HepG2 (cell line): ENCODE measurements around the gene GJC1. TPM values are rescaled to one million over a fixed set of nuclear protein-coding genes. Genes with fewer than 3 reads are reported as not detected.

Source experiments
- BATF2 ChIP-seq: sonication (generic); formaldehyde crosslinking; IDR thresholded peaks from 2 replicates; pipeline ENCODE4 v1.8.0; 2022; ENCODE audit warnings: mild to moderate bottlenecking, missing genetic modification reagents, moderate library complexity
- GATAD2A ChIP-seq: IDR thresholded peaks from 2 replicates; pipeline ENCODE4 v1.6.1; 2016
- HDAC2 ChIP-seq: sonication (generic); formaldehyde crosslinking; IDR thresholded peaks from 2 replicates; pipeline ENCODE4 v1.4.0; 2020; ENCODE audit warnings: missing genetic modification reagents
- KLF12 ChIP-seq: sonication (generic); formaldehyde crosslinking; IDR thresholded peaks from 2 replicates; pipeline ENCODE4 v1.4.0; 2020; ENCODE audit warnings: missing genetic modification reagents, borderline replicate concordance
- PAWR ChIP-seq: sonication (generic); formaldehyde crosslinking; IDR thresholded peaks from 2 replicates; pipeline ENCODE4 v1.4.0; 2020; ENCODE audit warnings: missing genetic modification reagents, mild to moderate bottlenecking, borderline replicate concordance
- THYN1 ChIP-seq: sonication (generic); formaldehyde crosslinking; IDR thresholded peaks from 2 replicates; pipeline ENCODE4 v1.8.1; 2023; ENCODE audit warnings: low read depth, mild to moderate bottlenecking, moderate library complexity, missing genetic modification reagents, borderline replicate concordance
- ZFP36 ChIP-seq: fragments of 150-350 bp; IDR thresholded peaks from 2 replicates; pipeline ENCODE4 v1.6.1; 2018; ENCODE audit warnings: borderline replicate concordance, low read length, low read depth; ENCODE audit not compliant: partially characterized antibody
- ZFP36L1 ChIP-seq: sonication (generic); formaldehyde crosslinking; IDR thresholded peaks from 2 replicates; pipeline ENCODE4 v1.8.0; 2022; ENCODE audit warnings: mild to moderate bottlenecking, missing genetic modification reagents, moderate library complexity
- ZHX1 ChIP-seq: sonication (generic); formaldehyde crosslinking; IDR thresholded peaks from 2 replicates; pipeline ENCODE4 v1.8.1; 2022; ENCODE audit warnings: low read depth, mild to moderate bottlenecking, missing genetic modification reagents
- ZNF644 ChIP-seq: IDR thresholded peaks from 2 replicates; pipeline ENCODE4 v1.6.1; 2016; ENCODE audit warnings: low read depth
- ZNF704 ChIP-seq: sonication (generic); formaldehyde crosslinking; IDR thresholded peaks from 2 replicates; pipeline ENCODE4 v1.8.1; 2023; ENCODE audit warnings: mild to moderate bottlenecking, inconsistent platforms, moderate library complexity, missing genetic modification reagents, borderline replicate concordance
- ZNF749 ChIP-seq: sonication (generic); formaldehyde crosslinking; IDR thresholded peaks from 2 replicates; pipeline ENCODE4 v1.8.0; 2022; ENCODE audit warnings: mild to moderate bottlenecking, missing genetic modification reagents, moderate library complexity, borderline replicate concordance
- polyA plus RNA-seq, 8 experiments: library from polyadenylated mRNA; depleted of rRNA in 3 of 8; stranded (reverse) in 7 of 8; unstranded in 1 of 8; fragments of >200 nt; fragmentation: Illumina TruSeq in 4 of 8; extraction: Trizol in 4 of 8; gene quantifications; 2 replicates each; pipeline versions ENCODE4 v1.2.1 to v1.2.3, GENCODE V29; 2011 to 2016; ENCODE audit warnings: low read depth in 4 of 8, missing spikeins in 1 of 8, mixed read lengths in 1 of 8; ENCODE audit not compliant: insufficient read depth in 1 of 8
- total RNA-seq, 5 experiments: library from RNA; depleted of rRNA; stranded (reverse); fragments of >200 nt; fragmentation: Illumina TruSeq; extraction: Trizol; gene quantifications; 2 replicates each; pipeline ENCODE4 v1.2.3, GENCODE V29; 2016; ENCODE audit warnings: low read depth in 1 of 5
- TF ChIP-seq, protein P1 (sequence below), 2 experiments: sonication (generic) in 1 of 2; formaldehyde crosslinking in 1 of 2; IDR thresholded peaks; 2 replicates each; pipeline versions ENCODE4 v1.6.1 to v1.9.0; 2014 to 2022; ENCODE audit warnings: antibody characterized with exemption in 1 of 2, borderline replicate concordance in 1 of 2, inconsistent platforms in 1 of 2, low read depth in 1 of 2, missing genetic modification reagents in 1 of 2
- TF ChIP-seq, protein P2 (sequence below): sonication (generic); formaldehyde crosslinking; IDR thresholded peaks from 2 replicates; pipeline ENCODE4 v1.4.0; 2020; ENCODE audit warnings: missing genetic modification reagents; ENCODE audit errors: not compliant biosample characterization

The GJC1 gene
- total and polyA plus RNA-seq, 2 of the 13 experiments (the other 11 are each of a cell fraction or from before 2014, with no cell fraction given) = 1.7 TPM

- no peak for TF ChIP-seq ZNF644 (CRISPR knock-in tag)
- TF ChIP-seq ZFP36 = no peak
- 0 out of 2 replicates have a peak, but pooled peaks have one; percentile 71 for TF ChIP-seq PAWR (CRISPR knock-in tag)
- TF ChIP-seq, protein P1, sequence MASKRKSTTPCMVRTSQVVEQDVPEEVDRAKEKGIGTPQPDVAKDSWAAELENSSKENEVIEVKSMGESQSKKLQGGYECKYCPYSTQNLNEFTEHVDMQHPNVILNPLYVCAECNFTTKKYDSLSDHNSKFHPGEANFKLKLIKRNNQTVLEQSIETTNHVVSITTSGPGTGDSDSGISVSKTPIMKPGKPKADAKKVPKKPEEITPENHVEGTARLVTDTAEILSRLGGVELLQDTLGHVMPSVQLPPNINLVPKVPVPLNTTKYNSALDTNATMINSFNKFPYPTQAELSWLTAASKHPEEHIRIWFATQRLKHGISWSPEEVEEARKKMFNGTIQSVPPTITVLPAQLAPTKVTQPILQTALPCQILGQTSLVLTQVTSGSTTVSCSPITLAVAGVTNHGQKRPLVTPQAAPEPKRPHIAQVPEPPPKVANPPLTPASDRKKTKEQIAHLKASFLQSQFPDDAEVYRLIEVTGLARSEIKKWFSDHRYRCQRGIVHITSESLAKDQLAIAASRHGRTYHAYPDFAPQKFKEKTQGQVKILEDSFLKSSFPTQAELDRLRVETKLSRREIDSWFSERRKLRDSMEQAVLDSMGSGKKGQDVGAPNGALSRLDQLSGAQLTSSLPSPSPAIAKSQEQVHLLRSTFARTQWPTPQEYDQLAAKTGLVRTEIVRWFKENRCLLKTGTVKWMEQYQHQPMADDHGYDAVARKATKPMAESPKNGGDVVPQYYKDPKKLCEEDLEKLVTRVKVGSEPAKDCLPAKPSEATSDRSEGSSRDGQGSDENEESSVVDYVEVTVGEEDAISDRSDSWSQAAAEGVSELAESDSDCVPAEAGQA (IDR thresholded peaks at IDR 0.05; ENCODE audit: low read depth) = 0 out of 2 replicates have a peak, but pooled peaks have one; percentile 39
- TF ChIP-seq, protein P1 (CRISPR knock-in tag; IDR thresholded peaks at IDR 0.05; ENCODE audit: borderline replicate concordance) = no peak
- TF ChIP-seq HDAC2 (CRISPR knock-in tag) = no peak; the same call in 1 of the 2 replicates
- TF ChIP-seq ZHX1 = peak; percentile 80; the same call in 1 of the 2 replicates
- TF ChIP-seq ZNF704 (CRISPR knock-in tag) = 0 out of 2 replicates have a peak, but pooled peaks have one; percentile 67
- TF ChIP-seq ZNF749 (CRISPR knock-in tag) = peak; percentile 75; the same call in 1 of the 2 replicates
- TF ChIP-seq BATF2 (CRISPR knock-in tag) = peak; percentile 87; the same call in 1 of the 2 replicates
- TF ChIP-seq, protein P2, sequence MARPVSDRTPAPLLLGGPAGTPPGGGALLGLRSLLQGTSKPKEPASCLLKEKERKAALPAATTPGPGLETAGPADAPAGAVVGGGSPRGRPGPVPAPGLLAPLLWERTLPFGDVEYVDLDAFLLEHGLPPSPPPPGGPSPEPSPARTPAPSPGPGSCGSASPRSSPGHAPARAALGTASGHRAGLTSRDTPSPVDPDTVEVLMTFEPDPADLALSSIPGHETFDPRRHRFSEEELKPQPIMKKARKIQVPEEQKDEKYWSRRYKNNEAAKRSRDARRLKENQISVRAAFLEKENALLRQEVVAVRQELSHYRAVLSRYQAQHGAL (CRISPR knock-in tag) = no peak
- TF ChIP-seq THYN1 (CRISPR knock-in tag) = no peak
- TF ChIP-seq KLF12 (CRISPR knock-in tag) = no peak
- TF ChIP-seq ZFP36L1 (CRISPR knock-in tag) = 0 out of 2 replicates have a peak, but pooled peaks have one; percentile 62
- no peak; the same call in 1 of the 2 replicates for TF ChIP-seq GATAD2A (CRISPR knock-in tag)
Measured at GRCh38 chr17:44775136-44775837, 54.8 kb downstream of the GJC1 start (continued).
